Retinal pigment epithelial cell (primary cell): ENCODE results near the gene KCNB1.

Experiments
- DNase-seq: peaks from one replicate; pipeline ENCODE4 v3.0.0-alpha.2; 2010; ENCODE audit warnings: low read depth
- H3K4me3 ChIP-seq: 2 replicates; pipeline ENCODE4 v1.5.1; 2011; ENCODE audit warnings: mild to moderate bottlenecking, low read length, control low read depth, moderate library complexity
- TF ChIP-seq, protein P1 (sequence below): conservative IDR thresholded peaks from 2 replicates; pipeline ENCODE4 v1.5.1; 2011; ENCODE audit warnings: low read depth, low read length, control low read depth, inconsistent platforms

Gene KCNB1

DNA sequence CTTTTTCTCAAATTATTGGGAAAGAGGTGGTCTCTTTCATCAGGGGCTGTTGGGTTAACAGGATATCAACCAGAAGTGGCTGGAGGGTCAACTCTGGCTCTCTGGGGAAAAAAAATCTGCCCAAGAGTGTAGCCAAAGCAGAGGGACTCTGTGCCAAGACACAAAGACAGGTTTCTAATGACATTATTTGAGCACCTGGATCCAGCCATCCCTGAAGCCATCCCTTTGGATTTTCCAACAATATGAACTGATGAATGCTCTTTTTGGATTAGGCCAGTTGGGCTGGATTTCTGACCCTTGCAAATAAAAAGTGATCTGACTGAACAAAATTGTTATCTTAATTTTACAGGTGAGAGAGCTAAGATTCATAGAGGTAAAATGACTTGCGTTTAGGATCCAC, 88.7 kb downstream of the KCNB1 start:
- DNase-seq, result no peak
- no peak overlapping the region for H3K4me3 ChIP-seq
- TF ChIP-seq, protein P1, sequence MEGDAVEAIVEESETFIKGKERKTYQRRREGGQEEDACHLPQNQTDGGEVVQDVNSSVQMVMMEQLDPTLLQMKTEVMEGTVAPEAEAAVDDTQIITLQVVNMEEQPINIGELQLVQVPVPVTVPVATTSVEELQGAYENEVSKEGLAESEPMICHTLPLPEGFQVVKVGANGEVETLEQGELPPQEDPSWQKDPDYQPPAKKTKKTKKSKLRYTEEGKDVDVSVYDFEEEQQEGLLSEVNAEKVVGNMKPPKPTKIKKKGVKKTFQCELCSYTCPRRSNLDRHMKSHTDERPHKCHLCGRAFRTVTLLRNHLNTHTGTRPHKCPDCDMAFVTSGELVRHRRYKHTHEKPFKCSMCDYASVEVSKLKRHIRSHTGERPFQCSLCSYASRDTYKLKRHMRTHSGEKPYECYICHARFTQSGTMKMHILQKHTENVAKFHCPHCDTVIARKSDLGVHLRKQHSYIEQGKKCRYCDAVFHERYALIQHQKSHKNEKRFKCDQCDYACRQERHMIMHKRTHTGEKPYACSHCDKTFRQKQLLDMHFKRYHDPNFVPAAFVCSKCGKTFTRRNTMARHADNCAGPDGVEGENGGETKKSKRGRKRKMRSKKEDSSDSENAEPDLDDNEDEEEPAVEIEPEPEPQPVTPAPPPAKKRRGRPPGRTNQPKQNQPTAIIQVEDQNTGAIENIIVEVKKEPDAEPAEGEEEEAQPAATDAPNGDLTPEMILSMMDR, result no peak

DNA sequence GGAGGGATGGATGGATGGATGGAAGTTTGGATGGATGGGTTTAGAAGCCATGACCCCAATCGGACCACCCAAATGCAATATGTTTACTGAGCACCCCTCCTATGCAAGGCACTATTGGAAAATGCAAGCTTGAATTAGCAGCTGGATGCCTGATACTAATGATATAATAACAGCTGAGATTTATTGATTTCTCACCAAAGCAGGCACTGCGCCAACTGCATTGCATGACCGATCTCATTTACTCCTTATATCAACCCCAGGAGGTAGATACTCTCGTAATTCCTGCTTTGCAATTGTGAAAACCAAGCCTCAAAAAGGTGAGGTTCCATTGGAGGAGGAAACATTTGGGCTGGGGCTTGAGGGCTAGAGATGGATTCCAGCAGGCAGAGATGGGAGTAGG, 89.7 kb downstream of the KCNB1 start:
- no peak for DNase-seq
- no peak overlapping the region for H3K4me3 ChIP-seq
- TF ChIP-seq, protein P1, result no peak

DNA sequence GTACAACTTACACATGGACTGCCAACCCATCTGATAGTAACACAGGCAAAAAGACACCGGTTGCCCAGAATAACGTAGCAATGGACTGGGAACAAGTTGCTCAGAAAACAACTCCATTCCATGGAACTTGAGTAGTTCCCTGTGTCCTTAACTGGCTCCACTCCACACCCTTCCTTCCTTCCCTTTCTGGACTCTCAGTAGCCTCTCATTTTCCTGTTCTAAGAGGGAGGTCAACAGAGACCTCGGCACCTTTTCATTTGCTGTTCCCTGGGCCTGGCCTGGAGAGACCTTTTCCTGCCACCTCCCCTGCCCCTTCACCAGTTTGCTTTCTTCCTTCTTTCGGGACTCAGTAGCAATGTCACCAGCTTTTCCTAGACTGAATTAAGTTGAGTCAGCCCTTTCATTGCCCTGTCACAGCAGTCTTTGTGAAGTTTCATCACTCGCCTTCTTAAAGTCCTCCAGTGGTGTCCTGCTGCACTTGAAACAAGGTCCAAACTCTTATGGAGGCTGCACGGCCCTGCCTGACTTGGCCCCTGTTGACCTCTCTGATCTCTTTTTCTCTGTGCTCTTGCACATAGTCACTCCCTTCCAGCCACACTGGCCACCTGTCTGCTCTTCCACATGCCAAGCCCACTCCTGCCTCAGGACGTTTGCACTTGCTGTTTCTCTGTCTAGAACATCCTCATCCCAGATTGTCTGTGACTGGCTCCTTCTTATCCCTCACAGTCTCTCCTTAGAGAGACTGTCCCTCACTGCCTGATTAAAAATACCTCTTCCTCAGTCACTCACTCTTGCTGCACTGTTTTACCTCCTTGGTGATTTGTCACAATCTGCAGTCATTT, 90.8 kb downstream of the KCNB1 start:
- DNase-seq, result no peak
- H3K4me3 ChIP-seq, result no peak overlapping the region
- TF ChIP-seq, protein P1, result no peak

DNA sequence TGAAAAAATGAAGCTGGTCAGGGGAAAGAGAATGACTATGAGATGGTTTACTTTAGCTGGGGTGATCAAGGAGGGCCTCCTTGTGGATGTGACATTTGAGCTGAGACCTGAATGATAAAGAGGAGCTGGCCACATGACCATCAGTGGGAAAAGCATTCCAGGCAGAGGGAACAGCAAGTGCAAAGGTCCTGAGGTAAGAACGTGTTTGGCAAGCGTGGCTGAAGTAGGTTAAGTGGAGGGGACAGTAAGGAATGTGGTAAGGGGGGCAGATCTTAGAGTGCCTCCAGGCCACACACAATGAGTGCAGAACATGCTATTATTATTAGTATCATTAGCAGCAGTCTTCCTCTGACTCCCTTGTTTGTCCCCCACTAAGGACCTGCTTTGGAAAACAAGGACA, 92.6 kb downstream of the KCNB1 start:
- DNase-seq, result no peak
- TF ChIP-seq, protein P1, result no peak
- H3K4me3 ChIP-seq, result no peak overlapping the region

DNA sequence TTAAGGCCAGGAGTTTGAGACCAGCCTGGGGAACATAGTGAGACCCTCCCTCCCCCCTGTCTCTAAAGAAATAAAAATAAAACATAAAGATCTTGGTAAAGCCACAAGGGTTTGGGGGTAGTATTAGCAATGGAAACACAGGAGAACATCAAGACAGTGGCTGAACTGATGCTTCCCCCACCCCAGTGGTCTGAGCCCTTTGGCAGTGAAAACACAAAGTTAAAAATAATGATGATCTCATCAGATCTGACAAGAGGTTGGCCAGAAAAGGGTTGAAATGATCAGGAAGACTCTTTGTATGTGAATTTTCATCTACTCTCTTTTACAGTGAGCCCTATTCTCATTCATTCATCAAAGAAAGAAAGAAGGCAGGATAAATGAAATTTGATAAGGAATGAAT, 93.7 kb downstream of the KCNB1 start:
- no peak overlapping the region for H3K4me3 ChIP-seq
- no peak for DNase-seq
- TF ChIP-seq, protein P1, result no peak

DNA sequence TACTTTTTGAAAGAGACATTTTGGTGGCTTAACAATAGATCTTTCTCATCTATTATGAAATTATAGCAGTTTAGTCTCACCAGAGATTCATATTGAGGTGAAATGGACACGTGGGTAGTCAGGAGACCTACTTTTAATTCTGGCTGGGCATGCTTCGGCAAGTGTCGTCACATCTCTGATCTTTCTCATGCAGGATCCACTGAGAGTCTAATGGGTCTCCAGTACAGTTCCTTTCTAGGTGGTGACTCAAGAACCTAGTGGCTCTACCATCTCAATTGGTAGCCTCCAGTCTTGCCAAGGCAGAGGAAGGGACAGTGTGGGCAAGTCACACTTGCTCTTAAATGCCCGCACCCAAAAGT, 94.9 kb downstream of the KCNB1 start:
- TF ChIP-seq, protein P1, result no peak
- H3K4me3 ChIP-seq, result no peak overlapping the region
- DNase-seq, result no peak
